NB4 (cell line): Measurements from ENCODE around the gene MAGI2.
"Not testable (repeated sequence)": the region's sequence is repeated elsewhere in the genome, so short reads cannot be mapped to it uniquely, and the experiment has no call there.

Experiments used
- DNase-seq: peaks from one replicate; pipeline ENCODE4 v3.0.0; 2010; ENCODE audit warnings: low read depth
- H3K4me3 ChIP-seq: one replicate; pipeline ENCODE4 v1.5.1; 2011; ENCODE audit warnings: mild to moderate bottlenecking, low read depth, low read length, moderate library complexity
- MYC ChIP-seq: IDR thresholded peaks from 2 replicates; pipeline ENCODE4 v1.6.1; 2011; ENCODE audit warnings: low read depth, low read length
- POLR2A ChIP-seq: IDR thresholded peaks from 2 replicates; pipeline ENCODE4 v1.6.1; 2011; ENCODE audit warnings: mild to moderate bottlenecking; ENCODE audit not compliant: insufficient read length; ENCODE audit errors: extremely low read depth
- TF ChIP-seq, protein P1 (sequence below): IDR thresholded peaks from 2 replicates; pipeline ENCODE4 v1.6.1; 2011; ENCODE audit warnings: low read depth, low read length
- TF ChIP-seq, protein P2 (sequence below): IDR thresholded peaks from one replicate; pipeline ENCODE4 v1.5.1; 2012; ENCODE audit warnings: low read depth, low read length

MAGI2 gene

DNA sequence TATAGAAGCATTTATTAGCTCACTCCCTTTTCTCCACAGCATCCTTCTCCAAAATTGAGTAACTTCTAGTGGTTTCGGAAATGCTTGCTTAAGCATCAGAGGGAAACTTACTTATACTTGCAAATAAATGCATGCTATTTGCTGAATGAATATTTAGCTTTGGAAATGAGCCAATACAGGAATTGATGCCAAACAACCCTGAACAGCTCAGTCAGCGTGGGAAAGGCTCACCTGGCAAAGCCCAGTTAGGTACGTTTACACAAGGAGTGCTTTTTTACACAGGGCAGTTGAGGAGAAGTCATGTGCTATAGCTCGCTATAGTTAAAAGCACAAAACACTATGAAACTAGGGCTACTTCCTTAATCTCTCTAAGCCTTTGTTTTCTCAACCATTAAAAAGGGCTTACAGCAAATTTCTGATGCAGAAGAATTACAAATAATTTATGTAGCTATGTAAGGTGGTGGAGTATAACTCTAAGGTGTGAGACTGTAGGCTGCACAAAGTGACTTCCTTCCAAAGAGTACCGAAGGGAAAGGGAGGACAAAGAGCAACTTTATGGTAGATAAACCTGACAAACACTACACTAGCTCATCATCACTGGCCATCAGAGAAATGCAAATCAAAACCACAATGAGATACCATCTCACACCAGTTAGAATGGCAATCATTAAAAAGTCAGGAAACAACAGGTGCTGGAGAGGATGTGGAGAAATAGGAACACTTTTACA, 1156.7 kb downstream of the MAGI2 start:
- TF ChIP-seq POLR2A (no peak), MYC (no peak)
- TF ChIP-seq, protein P1, sequence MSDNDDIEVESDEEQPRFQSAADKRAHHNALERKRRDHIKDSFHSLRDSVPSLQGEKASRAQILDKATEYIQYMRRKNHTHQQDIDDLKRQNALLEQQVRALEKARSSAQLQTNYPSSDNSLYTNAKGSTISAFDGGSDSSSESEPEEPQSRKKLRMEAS, result no peak
- TF ChIP-seq, protein P2, sequence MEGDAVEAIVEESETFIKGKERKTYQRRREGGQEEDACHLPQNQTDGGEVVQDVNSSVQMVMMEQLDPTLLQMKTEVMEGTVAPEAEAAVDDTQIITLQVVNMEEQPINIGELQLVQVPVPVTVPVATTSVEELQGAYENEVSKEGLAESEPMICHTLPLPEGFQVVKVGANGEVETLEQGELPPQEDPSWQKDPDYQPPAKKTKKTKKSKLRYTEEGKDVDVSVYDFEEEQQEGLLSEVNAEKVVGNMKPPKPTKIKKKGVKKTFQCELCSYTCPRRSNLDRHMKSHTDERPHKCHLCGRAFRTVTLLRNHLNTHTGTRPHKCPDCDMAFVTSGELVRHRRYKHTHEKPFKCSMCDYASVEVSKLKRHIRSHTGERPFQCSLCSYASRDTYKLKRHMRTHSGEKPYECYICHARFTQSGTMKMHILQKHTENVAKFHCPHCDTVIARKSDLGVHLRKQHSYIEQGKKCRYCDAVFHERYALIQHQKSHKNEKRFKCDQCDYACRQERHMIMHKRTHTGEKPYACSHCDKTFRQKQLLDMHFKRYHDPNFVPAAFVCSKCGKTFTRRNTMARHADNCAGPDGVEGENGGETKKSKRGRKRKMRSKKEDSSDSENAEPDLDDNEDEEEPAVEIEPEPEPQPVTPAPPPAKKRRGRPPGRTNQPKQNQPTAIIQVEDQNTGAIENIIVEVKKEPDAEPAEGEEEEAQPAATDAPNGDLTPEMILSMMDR, result no peak
- no peak for DNase-seq
- H3K4me3 ChIP-seq, result no peak overlapping the region

DNA sequence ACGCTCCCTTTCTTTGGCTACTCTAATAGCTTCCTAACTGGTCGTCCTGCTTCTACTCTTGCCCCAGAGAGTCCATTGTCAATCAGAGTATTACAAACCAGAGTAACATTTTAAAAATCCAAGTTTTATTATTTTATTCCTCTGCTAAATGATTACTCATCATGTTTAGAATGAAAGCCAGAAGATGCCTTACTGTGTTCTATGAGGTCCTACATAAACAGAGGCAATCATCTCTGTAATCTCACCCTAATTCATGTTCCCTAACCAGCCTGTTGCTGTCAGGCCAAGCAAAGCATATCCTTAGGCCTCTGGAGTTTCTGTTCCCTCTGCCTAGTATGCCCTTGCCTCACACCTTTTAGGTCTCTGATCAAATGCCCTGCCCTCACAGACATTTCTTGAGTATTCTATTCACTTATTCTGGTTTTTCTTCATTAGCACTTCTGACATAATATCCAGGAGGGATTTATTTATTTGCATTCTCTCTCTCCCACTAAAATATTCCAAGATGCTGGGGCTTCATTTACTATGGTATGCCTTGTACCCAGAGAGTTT, 1157.3 kb downstream of the MAGI2 start:
- no peak overlapping the region for H3K4me3 ChIP-seq
- TF ChIP-seq, protein P2, result no peak
- TF ChIP-seq MYC, result no peak
- TF ChIP-seq POLR2A, result no peak
- TF ChIP-seq, protein P1, result no peak
- DNase-seq, result no peak

DNA sequence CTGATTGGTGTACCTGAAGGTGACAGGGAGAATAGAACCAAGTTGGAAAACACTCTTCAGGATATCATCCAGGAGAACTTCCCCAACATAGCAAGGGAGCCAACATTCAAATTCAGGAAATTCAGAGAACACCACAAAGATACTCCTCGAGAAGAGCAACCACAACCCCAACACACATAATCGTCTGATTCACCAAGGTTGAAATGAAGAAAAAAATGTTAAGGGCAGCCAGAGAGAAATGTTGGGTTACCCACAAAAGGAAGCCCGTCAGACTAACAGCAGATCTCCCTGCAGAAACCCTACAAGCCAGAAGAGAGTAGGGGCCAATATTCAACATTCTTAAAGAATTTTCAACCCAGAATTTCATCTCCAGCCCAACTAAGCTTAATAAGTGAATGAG, 1164.0 kb downstream of the MAGI2 start:
- not testable (repeated sequence) for H3K4me3 ChIP-seq, DNase-seq

DNA sequence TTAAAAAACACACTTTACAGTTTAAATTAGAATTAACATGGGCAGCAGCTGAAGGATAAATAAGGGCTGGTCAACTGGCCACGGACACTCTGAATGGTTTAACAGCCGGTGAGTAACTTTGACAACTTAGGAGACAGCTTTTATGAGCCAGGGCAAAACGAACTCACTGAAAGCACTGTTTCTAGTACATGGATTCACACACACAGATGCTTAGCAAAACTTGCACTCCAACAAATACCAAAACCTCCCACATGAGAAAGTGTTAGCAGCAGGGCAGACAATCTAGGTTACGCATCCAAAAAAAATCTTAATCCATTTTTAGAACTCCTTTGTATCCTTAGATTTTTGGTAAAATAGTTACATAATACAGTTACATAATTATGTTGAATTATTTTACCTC, 1168.5 kb downstream of the MAGI2 start:
- H3K4me3 ChIP-seq, result no peak overlapping the region
- DNase-seq, result no peak
- no peak for TF ChIP-seq POLR2A
- TF ChIP-seq, protein P1, result no peak
- TF ChIP-seq MYC, result no peak

DNA sequence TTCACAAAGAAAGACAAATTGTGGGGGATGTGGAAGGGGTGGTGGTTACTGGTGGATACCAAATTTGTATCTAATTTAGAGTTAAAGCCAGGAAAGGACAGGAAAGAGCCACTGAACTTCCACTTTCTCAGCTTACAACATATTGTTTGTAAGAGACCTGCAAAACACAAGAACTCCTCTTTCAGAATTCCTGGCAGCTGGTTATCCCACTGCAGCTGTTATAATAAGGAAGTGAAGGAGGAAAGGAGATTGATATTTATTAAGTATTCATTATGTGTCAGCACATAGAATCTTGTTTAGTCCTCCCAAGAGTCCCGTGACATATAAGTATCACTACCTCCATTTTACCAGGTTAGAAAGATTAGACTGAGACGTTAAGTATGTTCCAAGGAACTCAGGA, 1173.2 kb downstream of the MAGI2 start:
- no peak for DNase-seq
- H3K4me3 ChIP-seq, result no peak overlapping the region
- TF ChIP-seq MYC (no peak), POLR2A (no peak)
- TF ChIP-seq, protein P2, result no peak
- TF ChIP-seq, protein P1, result no peak

DNA sequence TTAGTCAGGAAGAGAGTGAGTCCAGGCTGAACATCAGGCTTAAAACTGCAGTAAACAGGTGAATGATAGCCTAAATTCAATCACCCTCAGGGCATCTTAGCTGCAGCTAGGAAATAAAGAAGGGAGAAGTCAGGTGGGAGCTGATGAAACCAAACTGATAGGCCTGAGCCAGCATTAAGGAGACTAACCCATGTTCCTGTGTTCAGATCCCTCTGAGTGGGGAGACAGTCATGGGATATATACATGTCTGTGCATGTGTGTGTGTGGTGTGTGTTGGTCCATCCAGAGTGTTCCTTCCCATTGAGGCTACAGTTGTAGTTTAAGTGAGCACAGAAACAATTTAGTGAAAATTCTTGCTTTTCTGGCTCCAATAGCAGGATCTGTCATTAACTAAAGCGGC, 1174.0 kb downstream of the MAGI2 start:
- H3K4me3 ChIP-seq, result no peak overlapping the region
- TF ChIP-seq, protein P1, result no peak
- TF ChIP-seq, protein P2, result no peak
- no peak for TF ChIP-seq POLR2A
- no peak for TF ChIP-seq MYC
- DNase-seq, result no peak
